Endometrial microvascular endothelial cells (primary cell): ENCODE measurements around the gene PLCB4. TPM values are rescaled to one million over a fixed set of nuclear protein-coding genes. Genes with fewer than 3 reads are reported as not detected.

ENCODE experiments used
- in situ Hi-C: cut with HindIII; loops from 2 replicates; pipeline ENCODE4 v1.10.0; 2017; ENCODE audit warnings: low sequenced_read_pairs, low pct_unique_long_range_greater_than_20kb; ENCODE audit errors: inconsistent ontology term
- total RNA-seq: library from RNA; depleted of rRNA; stranded (reverse); fragments of >200 nt; gene quantifications from one replicate; pipeline ENCODE4 v1.2.3, GENCODE V29; 2015; ENCODE audit errors: inconsistent ontology term

Gene PLCB4
- total RNA-seq, 1 donor from 2014 or later, result 0.19 TPM

DNA sequence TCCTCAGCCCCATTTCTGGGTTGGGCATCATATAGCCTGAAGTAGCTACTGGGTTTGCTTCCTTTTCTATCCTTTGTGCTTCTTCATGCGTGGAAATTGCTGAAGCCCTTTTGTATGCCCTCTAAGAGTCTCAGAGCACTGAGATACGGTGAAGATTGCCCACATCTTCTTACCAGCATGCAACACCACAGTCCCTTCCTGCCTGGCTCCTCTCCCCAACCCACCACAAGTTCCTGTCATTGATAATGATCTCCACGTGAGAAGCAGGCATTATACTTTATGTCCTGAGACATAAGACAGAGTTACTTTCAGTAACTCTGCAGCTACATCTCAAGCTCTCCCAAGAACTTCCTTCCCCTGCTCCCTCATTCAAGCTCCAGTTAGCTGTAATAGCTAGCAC, 15.8 kb upstream of the PLCB4 start:
- in situ Hi-C loops, result no loop called here

DNA sequence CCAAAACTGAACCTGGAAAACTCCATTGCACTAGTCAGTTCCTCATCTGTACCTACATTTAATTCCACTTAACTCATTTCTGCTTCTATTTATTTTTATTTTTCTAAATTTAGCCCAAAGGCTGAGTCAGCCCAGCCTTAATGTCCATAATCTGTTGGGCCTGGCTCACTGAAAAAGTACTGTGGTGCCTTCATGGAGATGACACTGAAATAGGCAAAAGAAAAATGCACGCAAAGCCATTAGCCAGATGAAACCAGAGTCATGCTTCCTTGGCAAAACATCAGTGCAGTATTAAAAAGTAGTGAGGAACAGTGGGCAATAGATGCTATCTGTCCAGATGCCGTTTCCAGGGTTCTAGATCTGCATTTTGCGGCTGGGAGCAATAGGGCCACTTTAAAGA, 14.7 kb upstream of the PLCB4 start:
- in situ Hi-C loops, result no loop called here

DNA sequence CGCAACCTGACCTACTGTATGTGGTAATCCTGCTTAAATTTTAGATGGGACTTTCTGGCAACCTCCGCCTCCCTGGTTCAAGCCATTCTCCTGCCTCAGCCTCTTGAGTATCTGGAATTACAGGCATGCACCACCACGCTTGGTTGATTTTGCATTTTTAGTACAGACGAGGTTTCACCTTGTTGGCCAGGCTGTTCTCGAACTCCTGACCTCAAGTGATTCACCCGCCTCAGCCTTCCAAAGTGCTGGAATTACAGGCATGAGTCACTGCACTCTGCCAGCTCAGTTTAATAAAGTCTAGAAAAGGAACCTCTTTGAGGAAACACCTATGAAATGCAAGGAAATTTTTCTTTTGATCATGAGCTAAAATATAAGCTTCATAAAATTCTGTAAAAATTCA, 9.0 kb upstream of the PLCB4 start:
- in situ Hi-C loops, result no loop called here

DNA sequence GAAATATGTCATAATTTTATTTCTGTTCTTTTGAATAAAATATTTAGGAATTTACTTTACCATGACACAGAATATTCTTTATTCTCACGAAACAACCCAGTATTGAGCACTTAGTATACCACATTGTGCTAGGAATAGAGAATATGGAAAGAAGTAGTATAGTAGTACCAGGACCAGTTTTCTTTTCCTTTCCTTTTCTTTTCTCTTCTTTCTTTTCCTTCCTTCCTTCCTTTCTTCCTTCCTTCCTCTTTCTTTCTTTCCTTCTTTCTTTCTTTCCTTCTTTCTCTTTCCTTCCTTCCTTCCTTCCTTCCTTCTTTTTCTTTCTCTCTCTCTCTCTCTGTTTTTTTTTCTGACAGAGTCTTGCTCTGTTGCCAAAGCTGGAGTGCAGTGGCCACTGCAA, 7.5 kb upstream of the PLCB4 start:
- in situ Hi-C loops, result no loop called here

DNA sequence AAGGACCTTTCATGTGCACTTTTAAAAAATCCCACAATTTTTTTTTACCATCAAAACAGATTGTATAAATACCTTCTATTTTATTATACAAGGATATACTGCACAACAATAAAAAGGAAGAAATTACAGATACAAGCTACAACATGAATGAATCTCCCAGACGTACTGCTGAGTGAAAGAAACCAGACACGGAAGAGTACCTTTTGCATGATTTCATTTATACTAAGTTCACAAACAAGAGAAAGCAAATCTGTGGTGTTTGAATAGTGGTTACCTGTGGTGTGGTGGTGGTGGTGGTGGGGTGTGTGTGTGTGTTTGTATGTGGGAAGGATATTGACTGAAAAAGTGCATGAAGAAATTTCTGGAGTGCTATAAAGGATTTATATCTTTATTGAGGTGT, 6.8 kb upstream of the PLCB4 start:
- in situ Hi-C loops, result no loop called here

DNA sequence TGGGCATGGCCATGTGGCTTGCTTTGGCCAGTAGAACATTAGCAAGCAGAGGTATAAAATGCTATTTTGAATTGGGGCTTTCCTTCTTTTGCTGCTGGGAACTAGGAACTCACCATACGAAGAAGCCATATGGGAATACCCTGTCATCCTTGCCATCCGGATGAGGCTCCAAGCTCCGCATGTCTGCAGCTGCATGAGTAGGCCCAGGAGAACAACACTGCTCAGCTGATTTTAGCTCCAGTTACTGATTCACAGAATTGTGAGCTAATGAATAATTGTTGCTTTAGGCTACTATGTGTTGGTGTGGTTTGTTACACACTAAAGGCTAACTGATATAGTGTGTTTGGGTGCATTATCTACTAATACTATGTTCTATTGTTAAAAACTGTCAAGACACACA, 2.7 kb upstream of the PLCB4 start:
- in situ Hi-C loops, result no loop called here

DNA sequence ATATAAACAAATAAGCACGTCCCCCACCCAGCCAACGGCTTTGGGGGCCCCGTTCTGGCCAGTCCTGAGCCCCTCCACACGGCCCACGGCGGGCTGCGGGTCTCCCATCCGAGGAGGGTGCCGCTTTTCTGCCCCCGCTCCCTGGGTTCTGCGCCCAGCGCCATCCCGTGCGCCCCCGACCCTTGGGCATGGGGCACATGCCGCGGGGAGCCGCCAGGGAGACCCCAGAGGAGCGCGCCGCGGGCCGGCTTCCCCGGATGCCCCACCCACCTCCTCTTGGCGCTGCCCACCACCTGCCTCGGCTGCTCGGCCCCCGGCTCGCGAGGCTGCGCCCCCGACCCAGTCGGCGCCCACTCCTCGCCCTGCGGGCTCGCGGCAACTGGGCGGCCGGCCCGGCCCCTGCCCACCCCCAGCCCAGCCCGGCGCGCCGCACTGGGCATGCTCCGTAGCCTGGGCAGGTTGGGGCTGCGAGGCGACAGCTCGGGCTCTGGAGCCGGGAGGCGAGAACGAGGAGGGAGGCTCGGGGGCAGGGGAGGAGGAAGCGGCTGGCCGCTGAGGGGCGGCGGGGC, 570 bp upstream of the PLCB4 start:
- in situ Hi-C loops, result no loop called here

DNA sequence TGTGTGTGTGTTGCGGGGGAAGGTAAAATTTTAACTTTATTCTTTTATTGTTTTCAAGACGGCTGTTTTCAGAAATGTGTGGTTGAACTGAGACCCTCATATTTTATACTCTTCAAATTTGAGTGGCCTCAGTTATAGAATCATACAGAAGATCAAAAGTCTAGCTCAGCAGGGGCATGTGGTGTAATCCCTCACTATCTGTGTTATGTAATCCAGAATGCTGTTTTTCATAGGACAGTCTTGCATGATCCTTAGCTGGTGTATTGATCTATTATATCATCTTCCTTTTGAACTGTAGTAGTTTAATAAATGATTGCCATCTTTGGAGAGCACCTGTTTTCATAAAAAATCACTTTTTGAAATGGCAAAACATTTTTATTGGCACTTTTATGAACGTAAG, 1.4 kb downstream of the PLCB4 start:
- in situ Hi-C loops, result no loop called here

DNA sequence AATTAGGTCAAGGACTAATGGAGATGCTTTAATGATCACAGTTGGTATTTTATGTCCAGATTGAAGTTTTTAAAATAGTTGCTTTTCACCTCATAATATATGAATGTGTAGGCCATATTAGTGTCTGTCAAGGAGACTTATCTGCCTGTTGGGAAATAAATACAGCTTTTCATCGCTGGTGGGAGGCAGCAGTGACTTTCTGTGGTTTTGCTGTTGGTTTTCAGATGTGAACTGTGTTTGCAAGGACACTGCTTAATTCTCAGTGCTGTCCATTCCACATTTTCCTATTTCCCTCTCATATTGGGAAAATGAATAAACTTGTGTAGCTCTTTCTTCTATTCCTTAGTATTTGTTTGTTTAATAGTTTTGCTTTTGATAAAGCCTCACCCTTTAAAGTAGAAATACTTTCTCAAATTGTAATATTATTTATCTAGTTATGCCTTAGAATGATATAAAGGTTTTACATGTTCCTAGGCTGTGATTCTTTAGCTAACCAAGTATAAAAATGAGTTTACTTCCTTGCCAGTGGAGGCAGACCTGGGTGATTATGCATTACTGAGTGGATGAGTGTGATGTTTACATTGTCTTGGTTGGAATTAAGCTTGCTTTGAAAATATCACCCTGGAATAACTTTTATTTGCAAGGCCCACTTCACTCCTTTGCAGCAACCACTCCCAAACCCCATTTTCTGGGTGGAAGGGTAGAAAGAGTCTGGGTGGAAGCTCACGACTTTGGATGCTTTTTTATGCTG, 3.3 kb downstream of the PLCB4 start:
- in situ Hi-C loops, result no loop called here

DNA sequence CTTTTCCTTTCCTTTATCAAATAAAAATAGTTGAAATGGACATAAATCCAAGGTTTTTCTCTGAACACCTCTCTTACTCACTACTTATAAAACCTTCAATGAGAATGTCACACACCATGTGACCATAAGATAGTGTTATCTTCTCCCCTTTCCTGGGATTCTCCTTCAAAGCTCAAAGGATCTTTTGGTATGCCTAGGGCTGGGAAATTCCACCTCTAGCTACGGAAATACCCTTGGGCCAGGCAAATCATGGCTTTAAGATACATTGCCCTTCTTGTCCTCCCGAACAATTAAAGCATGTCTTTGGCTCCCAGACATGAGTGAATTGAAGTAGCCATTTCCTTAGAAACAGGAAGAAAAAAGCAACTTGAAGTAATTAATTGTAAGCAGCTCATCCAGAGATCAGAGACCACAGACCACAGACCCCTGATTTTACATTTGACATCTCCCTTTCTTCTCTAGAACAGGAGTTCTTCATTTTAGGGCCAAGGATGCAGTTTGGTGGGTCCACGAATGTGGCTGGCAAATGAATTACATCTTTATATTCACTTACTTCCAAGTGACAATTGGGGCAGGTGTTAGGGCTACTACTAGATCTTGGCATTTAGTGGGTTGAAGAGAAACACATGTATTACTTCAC, 4.1 kb downstream of the PLCB4 start:
- in situ Hi-C loops, result no loop called here

DNA sequence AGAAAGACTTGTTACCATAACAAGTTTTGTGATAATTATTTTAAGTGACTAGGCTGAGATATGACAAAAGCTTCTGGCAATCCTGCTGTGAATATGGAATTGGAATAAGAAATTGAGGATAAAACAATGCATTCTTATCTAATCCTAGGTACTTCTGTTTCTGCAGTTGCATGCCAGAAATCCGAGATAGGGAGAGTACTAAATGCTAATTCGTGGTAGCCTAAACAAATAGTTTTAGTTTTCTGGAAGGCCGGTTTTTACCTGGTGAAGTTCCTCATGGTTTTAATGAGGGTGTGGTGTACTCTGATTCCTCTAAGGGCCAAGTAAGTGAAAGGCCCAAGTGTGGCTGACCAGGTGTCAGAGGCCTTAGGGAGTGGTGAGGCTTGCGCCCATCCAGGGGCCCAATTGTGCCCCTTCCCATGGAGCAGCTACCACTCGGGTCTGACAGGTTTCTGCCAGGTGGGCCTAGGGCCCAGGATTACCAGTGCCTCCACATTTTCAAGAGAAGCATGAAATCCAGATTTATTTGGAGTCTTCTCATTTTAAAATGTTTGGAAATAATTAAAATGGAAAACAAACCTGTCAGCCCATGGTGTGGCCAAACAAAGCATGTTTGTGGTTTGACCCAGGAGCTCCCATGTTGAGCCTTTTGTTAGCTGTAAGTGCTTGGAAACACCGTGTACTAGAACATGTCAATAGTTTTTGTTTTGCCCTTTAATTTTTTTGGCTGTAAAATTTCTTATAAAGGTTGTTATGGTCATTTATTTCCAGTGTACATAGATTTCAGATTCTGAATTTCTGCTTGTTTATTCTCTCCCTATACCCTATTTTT, 6.6 kb downstream of the PLCB4 start:
- in situ Hi-C loops, result no loop called here

DNA sequence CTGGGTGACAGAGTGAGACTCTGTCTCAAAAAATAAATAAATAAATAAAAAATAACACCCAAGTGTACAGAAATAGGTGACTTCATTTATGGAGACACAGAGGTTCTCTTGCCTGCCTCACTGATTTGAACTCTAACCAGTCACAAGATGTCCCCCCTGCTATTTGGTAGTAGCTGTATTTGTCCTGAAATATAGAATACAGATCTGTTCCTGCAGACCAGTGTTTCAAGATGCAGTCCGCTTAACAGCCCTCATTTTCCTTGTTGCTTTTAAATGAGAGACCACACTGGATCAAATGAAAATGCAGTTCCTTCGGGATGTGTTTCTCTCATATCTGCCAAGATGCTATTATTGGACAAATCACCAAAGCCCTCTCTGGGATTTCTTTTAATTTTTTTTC, 7.6 kb downstream of the PLCB4 start:
- in situ Hi-C loops, result no loop called here

DNA sequence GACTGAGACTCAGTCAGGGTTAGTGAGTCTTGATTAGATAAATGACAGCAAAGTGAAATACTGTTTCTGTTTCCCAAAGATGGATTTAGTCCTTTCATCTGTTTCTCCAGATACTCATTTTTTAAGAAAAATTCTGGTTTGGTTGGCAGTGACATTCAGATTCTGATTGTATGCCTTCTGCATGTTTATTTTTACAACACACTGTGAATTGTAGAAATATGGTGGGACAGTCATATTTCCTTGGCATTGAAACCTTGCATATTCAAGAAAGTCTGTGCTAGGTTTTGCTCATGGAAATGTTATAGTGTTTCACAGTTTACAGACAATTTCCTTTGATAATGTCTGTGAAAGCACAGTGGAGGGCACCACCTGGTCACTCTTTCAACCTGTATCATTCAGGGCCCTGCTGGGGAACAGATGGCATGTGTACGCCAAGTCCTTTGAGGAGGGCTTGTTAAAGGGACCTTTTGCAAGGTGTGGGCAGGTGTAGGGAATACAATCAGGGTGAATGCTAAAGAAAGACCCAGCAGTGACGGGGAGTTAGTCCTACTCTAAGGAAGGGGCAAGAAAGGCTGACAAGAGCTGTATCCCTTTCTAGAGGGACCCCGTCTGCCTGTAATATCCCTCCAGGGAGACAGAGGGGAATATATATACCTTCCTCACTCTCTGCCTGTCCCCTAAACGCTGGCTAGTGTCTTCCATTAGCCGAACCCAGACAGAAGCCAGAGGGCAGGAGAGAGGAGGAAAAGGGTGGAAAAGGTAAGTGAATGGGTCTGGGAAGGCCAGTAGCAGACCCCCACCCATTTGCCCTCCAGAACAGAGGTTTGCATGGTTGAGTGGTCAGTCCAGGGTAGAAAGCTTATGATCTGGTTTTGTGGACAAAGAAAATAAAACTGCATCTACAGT, 10.2 kb downstream of the PLCB4 start:
- in situ Hi-C loops, result no loop called here

DNA sequence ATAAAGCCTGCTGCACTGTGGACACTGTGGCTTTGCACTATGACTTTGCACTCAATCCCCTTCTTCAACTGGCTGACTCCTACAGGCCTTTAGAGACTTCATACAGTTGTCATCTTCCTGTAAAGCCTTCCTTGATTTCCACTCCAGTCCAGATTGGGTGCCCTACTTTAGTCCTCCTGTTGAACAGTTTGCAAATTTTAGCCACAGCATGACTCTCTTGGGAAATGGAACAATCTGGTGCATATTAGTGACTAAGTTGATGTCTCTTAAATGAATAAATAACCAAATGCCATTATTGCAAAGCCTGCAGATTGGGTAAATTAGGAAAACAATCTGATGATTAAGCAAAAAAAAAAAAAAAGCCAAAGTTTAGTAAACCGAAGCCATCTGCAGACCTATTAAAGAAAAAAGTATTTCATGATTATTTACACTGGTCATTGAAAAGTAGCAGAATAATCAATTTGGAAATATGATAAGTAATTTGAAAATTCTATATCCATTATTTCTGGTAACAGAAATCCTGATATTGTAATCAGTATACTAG, 12.6 kb downstream of the PLCB4 start:
- in situ Hi-C loops, result no loop called here

DNA sequence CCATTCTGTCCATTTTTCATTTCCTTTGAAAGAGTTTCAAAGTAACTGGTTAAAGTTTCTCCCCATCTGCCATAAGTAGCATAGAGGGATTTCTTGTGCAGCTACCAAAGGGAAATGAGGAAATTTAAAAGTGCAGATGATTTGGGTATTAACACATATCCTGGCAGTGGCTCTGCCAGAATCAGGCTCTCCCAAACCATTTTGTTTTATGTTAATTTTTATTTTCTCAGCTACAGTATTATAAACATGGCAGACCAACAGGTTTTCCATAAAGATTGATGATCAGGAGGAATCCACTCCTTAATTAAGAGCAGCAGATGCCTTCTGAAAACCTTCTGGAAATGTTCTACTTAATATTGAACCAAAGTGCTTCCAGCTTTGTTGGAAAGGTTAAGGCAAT, 13.9 kb downstream of the PLCB4 start:
- in situ Hi-C loops, result no loop called here

DNA sequence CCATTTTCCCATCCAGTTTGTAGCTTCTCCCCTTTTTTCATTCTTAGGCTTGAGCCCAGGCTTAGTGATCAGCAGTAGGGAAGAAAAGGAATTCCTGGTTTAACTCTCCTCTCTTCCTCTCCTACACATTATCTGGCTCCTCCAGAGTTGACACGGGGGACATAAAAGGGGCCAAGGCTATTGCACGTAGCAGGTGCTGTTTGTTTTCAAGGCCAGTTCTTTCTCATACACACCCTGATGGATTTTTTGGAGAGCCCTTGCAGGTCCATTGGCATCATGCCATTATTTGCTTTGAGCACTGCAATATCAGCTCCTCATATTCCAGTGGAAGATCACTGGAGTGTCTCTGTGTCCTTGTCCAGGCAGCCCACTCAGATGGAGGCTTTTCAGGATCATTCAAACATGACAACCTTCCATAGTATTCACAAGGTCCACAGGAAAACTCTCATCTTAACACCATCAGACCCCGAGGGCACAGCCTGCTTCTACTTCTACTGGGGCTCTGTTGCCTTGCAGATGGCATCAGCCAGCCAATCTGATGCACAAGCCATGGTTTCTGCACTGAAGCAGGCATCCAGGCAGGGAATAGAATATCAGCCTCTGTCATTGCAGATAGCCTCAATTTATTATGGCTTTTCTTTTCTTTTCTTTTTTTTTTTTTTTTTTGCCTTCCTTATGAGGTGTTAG, 18.8 kb downstream of the PLCB4 start:
- in situ Hi-C loops, result no loop called here

DNA sequence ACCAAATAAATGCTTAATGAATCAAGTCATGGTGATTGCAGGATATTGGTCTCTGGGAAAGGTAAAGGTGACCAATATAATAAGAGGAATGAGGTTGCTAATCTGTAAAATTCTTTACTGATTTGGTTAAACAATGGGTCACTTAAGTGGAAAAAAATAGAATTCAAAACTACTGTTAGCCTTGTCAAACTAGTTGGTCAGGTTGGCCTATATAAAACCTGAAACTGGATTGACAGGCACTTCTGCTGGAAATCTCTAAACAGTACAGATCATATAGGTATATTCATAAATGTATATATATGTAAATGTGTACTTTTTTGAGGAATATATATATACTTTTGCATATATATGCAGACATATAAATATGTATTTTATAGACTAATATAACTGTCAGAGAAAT, 19.7 kb downstream of the PLCB4 start:
- in situ Hi-C loops, result no loop called here

DNA sequence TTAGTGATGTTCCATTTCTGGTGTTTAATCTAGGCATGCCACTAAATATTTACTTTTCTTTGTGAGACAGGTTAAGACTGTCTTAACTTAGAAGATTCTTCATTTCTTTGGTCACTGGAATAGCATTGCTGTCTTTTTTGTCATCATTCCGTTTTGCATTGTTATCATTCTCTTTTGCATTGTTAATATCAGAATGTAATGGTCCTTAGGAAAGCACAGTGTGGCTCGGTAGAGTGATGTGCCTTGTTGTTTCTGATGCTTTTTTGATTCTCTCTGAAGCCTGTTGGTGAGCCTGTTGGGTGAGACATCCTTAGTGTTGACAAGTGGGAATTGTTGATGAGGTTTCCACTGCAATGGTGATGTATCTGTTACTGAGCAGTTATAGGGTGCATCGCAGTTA, 23.2 kb downstream of the PLCB4 start:
- in situ Hi-C loops, result no loop called here
